NCI-H748 treated with DMSO at 0.1 percent for 48 hours (cell line): ENCODE measurements around the gene SMLR1.
"Not testable (repeated sequence)": the region's sequence is repeated elsewhere in the genome, so short reads cannot be mapped to it uniquely, and the experiment has no call there.

ENCODE experiments used
- DNase-seq: peaks from one replicate; lab custom pipeline; 2025; lab: John Stamatoyannopoulos, UW

SMLR1 gene

DNA sequence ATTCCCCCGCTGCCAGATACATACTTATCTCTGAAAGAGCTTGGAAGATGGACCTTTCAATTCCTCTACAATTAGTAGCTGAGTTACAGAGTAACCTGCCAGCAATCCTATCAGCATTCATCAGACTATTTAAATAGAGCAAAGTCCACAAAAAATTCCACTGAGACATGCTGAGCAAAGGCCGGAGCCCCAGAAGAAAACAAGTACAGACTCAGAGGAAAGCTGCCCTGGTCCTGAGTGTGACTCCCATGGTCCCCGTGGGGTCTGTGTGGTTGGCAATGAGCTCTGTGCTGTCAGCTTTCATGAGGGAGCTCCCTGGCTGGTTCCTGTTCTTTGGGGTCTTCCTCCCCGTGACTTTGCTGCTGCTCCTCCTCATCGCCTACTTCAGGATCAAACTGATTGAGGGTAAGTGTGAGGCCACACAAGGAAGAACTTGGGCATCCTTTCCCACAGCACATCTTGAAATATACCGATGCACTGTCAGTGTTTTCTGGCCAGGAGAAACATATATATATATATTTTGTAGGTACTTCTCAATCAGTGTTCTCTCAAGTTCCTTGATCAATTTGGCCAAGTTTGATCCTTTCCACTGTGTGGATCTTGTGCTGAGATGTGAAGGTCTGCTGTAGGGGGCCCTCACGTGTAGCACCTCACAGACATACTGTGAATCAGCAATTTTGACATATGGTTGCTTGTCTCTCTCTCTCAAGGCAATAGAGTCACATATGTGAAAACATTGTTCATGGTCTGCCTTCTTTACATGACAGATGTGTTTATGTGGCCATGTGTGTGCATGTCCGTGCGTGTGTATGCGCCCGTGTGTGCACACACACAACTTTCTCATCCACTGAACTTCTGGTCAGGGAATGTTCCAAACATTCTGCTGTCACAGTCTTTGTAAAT lies at the start of gene SMLR1:
TSS of gene SMLR1 (plus strand) at position 160 of the 903 bp plus-strand sequence. CDS start at position 168, 8 bp downstream.
- no peak for DNase-seq

DNA sequence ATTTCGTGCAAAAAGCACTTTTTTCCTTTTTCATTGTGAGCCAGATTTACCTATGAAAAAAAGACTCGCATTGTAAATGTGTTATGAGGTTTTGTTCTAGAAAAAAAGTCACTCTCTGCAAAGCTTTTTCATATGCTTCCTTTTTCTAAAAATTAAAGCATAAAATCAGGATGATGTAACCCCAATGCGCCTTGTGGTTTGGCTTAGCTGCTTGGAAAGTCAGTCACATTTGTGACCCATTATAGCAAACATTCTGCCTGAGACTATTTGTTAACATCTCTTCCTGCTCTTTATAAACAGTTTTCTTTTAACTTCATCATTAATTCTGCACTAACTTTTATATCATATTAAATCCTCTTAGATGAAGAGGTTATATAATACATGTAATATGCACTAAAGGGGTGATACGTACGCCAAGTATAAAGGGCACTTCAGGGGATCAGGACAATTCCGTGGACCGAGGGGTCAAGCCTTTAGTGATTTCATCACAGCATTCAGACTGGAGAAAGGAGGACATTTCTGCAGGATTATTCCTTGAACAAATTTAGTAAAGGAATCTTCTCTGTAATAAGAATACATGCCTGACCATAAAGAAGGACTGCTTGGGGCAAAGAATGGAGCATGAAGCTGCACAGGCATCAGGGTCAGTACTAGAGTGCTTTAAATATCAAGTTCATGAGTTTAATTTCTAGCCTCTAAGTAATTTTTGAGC lies 48.1 kb upstream of the SMLR1 start:
- no peak for DNase-seq

DNA sequence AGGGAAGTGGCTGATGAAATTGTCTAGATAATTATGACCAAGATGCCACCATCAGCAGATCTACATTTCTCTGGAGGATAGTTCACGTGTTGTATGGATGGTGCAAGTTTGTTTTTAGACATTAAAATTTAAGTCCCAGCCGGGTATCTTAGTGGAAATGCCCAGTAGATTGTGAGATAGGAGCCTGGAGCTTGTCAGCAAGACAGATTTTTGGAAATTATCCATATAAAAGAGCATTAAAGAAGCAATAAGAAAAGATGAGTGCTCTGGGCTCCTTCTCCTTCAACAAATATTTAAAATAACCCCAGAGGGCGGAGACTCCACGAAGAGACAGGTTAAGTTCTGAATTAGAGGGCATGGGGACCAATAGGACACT lies 47.6 kb upstream of the SMLR1 start:
- no peak for DNase-seq

DNA sequence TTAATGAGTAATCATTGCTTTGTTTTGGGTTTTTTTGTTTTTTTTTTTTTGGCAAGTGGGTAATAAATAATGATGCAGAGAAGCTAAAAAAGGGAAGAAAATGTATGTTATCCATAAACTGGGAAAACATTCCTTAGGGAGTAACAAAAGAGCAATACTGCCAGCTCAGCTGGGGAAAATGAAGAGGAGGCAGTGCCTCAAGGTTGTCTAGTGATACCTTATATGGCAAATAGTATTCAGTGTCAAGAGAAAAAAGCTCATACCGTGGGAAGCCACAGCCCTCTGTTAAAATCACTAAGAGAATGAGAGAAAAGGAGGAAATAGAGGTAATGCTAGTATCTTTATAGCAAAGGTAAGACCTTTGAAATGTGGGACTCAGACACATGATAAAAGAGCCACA lies 47.1 kb upstream of the SMLR1 start:
- no peak for DNase-seq

DNA sequence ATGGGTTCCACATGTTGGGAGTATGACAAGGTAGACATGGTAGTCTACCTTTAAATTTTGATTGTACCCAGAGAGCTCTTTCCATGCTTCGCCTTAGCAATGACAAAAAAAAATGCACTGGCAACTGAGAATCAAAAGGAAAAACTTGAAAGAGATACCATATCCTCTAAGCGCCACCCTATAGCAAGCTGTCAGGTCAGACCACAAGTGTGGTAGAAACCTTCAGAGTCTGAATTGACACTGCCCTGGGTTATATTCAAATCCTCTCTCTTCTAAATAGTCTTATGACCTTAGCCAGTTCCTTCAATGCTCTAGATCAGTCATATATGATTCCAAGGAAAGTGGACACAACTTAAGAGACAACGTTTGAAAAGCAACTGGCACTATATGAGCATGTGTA lies 45.6 kb upstream of the SMLR1 start:
- no peak for DNase-seq

DNA sequence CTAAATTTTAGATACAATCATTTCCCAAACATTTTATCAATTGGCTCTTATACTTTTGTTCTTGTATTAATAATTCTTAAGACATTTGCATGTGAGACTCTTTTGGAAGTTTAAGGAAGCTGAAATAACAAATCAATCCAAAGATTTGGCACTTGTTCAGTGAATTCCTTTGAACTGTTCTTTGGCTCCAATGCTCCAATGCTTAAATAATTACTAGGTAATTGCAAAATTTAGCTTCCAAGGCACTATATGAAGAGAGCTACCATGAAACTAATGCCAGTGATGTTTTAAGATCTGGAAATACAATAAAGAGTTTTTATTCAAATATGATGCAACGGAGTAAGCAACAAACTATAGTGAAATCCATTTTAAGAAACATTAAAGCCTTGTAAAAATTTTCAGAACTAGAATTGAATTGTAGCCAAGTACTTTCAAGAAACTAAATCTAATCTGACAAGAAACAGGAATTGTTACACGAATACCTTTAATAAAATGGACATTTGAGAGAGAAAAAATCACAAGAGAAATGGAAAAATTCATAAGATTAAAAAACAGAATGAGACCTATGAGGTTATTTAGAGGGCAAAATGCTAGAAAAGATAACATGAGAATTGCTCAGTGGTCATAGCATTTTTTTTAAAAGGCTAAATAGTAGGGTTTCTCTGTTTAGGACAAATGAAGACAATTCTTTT lies 43.6 kb upstream of the SMLR1 start:
- no peak for DNase-seq

DNA sequence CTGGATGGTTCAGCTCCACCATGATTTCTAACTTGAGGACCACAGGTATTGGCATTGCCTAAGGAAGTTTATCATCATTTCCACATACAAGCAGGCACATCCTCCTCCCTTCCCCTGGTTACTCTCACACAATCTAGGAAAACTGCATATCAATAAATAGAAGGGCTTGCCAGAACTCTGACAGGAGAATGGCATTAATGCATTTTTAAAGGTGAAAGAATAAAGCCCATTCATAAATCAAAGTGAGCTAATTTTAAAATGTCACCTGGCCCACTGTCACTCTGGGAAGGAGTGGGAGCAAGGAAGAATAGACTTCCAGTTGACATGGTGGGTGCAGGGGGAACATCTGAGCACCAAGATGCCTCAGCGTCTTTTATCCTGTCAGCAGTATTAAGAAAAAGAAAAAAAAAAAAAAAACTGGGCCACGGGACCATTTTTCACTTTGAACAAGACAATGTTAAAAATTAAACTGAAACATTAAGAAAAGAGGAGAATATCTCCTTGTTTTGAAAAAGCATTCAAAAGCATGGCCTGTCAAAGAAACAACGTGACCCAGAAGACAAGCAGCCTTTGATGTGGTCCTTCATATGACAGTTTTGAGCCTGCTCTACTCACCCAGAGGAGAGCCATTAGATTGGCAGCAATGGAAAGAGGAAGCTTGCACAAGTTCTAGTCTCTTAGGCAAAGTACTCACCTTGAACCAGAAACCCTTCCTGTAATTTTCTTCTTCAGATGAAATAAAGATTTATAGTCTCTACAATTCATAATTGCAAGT lies 39.3 kb upstream of the SMLR1 start:
- no peak for DNase-seq

DNA sequence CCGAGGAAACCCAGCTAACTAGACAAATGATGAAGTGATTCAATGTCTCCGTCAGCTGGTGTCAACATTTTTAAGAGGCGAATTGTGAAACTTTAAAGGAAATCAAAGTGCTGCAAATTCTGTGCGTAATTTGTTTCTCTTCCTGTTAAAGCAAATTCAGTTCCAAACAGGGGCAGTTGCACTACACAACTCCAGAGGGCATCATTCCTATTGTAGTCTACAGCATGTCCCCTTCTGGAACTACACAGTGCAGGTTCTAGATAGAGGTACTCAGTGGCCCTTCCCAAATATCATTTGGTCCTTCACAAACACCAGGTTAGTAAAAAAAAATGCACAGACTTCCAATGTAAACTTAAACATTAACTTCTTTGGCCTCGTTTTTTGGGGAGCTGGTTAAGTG lies 38.3 kb upstream of the SMLR1 start:
- no peak for DNase-seq

DNA sequence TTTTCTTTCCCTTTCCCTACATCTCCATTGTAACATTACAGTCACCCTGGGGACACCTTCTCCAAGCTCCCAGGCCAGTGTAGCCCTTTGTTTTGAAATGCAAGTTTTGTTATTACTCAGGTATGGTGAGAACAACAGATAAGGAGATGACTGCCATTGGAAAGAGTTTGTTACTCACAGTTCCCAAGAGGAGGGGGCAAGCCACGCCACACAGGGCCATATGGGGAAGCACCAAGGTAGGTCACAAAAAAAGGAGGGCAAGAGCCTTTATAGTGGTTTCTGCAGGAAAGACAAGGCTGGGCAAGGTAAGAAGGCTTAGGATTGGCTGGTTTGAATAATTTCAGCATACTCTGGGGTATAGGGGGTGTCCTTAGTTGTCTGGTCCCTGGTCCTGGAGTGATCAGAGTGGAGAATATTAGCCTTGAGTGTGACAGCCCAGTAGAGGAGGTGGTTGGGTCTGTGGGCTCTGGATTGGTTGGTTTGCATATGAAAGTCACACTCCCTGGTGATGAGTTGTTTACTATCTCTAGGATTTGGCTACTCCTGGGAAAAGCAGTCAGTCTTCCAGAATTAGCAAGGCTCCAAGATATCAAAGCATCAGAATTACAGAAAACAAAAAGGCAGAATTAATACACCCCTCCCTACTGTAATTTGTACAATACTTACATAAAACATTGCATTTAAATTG lies 33.1 kb upstream of the SMLR1 start:
- DNase-seq = no peak

DNA sequence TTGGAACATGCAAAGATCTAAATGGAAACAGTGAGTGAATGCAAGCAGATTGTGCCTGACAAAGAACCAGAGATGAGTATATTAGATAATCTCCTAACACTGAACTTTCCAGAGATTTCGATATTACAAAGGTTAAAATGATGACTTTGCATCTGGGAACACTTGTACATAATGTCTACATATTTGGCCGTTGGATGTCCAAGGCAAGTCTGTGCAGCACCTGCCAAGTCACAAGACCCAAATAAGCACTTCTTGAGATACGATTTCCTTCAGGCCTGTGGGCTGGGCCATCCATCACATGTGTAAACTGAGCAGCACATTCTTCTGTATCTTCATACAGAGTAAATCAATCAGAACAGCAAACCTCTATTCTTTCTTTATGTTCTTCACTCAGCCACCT lies 32.5 kb upstream of the SMLR1 start:
- no peak for DNase-seq

DNA sequence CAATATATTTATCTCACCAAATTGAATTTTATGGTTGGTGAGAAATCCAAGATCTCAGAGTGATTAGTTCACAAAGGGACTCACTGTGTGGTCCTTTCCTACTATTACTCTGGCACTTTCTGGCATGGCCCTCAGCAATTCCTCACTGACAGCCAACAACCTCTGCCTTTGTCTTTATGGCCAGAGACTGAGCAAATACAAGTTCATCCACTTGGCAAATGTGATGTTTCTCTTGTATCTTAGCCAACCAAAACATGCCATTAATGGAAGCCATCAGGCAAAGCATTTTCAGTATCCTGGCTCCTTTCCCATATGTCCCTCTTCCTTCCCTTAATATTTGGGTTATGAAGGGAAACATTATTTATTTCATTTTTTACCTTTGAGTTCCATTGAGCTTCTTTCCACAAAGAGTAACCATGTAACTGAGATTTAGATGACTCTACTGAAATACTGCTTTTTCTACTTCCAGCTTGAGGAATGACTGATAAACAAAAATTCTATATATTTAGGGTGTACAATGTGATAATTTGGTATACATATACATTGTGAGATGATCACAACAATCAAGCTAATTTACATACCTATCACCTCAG lies 30.8 kb upstream of the SMLR1 start:
- no peak for DNase-seq

DNA sequence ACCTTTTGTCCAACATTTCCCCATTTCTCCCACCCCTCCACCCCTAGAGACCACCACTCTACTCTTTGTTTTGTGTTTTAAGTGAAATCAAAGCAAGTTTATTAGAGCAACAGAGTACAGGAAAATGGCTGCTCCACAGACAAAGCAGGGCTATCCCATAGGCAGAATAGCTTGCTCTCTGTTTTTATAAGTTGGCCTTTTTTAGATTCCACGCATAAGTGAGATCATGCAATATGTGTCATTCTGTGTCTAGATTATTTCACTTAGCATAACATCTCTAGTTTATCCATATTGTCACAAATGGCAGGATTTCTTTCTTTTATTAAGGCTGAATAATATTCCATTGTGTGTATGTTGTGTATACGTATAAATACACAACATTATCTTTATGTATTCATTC lies 30.1 kb upstream of the SMLR1 start:
- DNase-seq = no peak

DNA sequence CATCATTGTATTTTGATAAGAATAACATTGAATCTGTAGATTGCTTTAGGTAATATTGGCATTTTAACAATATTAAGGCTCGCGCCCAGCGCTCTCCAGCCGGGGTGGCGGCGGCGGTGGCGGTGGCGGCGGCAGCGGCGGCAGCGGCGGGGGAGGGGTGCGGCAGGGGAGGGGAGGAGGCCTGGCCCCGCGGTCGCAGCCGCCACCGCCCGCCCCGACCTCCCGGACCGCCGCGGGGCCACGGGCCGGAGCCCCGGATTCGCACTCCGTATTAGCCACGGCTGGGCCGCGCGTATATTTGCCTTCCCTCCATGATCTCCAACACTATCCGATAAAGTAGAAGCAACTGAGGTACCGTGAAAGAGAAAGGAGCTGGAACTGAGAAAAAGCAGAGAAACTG lies 25.8 kb upstream of the SMLR1 start:
- DNase-seq = not testable (repeated sequence)

DNA sequence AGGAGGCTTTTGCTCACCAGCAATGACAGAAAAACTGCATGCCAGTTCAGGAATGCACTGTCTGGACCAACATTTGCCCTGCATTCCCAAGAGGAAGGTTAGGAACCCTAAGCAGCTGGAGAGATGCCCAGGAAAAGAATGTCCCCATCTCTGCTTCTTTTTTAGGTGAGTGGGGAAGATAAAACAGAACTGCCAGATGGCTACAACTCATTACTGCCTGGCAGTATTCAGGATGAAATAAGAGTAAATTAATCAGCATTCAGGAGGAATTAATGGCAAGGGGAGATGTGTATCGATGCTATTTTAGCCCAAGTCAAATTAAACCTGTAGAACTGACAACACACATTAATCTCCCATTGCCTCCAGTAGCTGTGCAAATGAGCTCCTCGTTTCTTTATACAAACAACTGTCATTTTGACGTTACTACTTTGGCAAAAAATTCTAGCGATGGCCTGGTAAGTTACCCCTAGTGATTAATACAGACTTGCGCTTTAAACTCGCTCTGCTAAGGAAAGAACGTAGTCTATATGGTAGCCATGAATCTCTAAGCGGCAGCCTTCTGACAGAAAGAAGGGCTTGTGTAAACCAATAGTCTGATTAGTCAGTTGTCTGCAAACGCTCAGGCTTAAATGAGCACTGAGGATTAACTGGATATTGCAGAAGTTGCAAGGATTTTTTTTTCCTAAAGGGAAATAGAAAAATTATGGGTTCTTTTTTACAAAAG lies 16.7 kb upstream of the SMLR1 start:
- no peak for DNase-seq

DNA sequence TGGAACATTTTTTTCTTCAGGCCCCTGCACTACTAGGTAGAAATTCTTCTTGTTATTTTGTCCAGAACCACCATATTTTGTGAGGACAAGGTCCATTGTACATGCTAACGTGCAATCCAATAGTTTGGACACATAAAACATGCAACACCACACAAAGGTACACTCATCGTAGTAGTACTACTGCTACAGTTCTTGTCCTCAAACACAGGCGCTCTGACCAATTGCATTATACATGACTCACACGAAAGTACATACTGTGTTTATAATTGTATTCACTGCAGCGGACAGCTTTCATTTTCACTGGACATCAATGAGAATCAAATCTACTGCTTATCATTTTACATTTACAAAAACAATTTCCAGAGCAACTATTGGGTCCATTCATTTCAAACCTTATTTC lies 15.3 kb upstream of the SMLR1 start:
- DNase-seq = no peak

DNA sequence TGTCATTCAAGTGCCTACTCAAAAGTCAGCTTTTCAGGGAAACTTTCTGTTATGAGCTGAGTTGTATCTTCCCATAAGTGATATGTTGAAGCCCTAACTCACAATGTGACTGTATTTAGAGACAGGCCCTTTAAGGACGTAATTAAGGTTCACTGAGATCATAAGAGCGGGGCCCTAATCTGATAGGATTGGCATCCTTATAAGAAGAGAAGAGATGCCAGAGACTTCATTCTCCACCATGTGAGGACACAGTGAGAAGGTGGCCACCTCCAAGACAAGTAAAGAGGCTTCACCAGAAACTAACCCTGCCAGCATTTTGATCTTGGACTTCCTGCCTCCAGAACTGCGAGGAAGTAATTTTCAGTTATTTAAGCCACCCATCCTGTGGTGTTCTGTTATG lies 12.7 kb upstream of the SMLR1 start:
- DNase-seq = no peak

DNA sequence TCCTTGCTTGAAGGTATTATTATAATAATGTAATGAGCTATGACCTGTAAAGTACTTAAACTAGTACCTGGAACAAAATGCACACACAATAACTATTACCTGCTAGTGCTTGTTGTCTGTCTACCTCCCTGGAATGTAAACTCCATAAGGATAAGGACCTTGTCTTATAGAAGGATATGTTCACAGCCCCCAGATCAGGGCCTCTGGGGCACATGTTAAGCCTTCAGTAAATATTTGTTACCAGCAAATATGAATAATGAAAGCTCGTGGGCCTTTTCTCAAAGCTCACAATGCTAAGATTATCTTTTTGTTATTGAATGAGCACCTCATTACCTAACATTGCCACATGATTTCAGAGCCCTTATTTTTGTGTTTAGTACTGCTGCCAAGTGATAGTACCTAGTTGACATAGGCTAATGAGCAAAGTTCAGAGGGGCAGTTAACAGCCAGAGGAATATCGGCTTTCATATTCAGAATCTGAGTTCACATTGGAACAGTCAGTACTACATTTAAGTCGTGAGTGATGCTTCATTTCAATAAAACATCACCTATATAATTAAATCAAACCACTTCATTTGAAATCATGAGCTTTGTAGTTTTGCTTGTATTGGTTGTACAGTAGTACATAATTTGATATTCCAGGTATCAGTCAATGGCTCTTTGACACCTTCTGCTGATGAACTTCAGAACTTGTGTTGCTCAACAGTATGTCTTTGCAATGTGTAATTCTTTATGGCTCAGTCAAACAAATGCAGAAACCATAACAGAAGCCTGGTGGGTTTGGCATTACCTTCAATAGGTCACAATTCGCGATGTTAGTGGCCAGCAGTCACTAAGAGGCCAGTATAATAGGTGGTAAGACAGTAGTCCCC lies 11.8 kb upstream of the SMLR1 start:
- no peak for DNase-seq

DNA sequence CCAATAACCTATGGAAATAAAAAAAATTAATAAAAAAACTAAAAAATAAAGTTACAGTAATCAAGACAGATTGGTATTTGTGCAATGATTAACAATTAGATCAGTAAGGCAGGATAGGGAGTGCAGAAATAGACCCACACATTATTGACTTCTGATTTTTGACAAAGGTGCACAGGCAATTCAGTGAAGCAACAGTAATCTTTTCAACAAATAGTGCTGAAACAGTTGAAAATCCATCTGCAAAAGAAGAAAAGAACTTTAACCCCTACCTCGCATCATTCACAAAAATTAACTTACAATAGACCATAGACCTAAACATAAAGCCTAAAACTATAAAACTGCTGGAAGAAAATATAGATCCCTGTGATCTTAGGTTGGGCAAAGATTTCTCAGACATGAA lies 4.5 kb upstream of the SMLR1 start:
- DNase-seq = no peak

DNA sequence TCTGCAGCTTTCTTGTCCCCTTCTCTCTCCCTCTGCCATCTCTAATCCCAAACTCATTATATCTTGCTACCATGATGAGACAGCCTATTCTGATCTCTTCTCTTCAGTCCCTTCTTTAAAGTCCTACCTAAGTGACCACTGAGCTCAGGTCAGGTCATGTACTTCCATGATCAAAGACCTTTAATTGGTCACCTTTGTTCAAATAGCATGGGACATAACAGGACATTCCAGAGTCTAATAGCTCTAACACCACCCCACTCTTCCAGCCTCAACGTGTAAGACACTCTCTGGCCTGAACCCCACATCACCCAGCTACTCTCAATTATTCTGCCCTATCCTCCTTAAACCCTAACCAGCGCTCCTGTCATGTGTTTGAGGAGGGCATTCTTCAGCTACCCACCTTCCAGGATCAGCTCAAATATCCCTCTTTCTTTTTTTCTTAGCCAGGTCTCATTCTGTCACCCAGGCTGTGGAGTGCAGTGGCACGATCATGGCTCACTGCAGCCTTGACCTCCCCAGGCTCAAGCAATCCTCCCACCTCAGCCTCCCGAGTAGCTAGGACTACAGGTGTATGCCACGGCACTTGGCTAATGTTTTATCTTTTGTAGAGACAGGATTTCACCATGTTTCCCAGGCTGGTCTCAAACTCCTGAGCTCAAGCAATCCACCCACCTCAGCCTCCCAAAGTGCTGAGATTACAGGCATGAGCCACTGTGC lies 2.1 kb upstream of the SMLR1 start:
- no peak for DNase-seq
